Stomach (tissue), 9 donors: ENCODE results near the gene BPIFA1. TPM values are rescaled to one million over a fixed set of nuclear protein-coding genes. Genes with fewer than 3 reads are reported as not detected.

ENCODE experiments used
- DNase-seq, 2 donors: peaks; one replicate each; pipeline versions ENCODE4 v3.0.0 to v3.0.0-alpha.2; 2013 to 2019
- H3K27ac ChIP-seq, 5 donors: fragments of 200-600 bp in 4 of 5; sonication (generic) in 4 of 5; one replicate each; pipeline ENCODE4 v1.5.1; 2013 to 2019; ENCODE audit warnings: mild to moderate bottlenecking in 1 of 5, moderate library complexity in 1 of 5
- H3K27me3 ChIP-seq, 3 donors: fragments of 200-600 bp; sonication (generic); one replicate each; pipeline ENCODE4 v1.5.1; 2017 to 2019; ENCODE audit warnings: mixed run types in 1 of 3
- H3K36me3 ChIP-seq, 4 donors: fragments of 200-600 bp; sonication (generic); 1 replicate in 3 of 4; 2 replicates in 1 of 4; pipeline ENCODE4 v1.5.1; 2016 to 2019
- H3K4me1 ChIP-seq, 4 donors: fragments of 200-600 bp; sonication (generic); one replicate each; pipeline ENCODE4 v1.5.1; 2016 to 2019
- H3K4me3 ChIP-seq, 4 donors: fragments of 200-600 bp; sonication (generic) in 3 of 4; one replicate each; pipeline ENCODE4 v1.5.1; 2016 to 2019; ENCODE audit warnings: mild to moderate bottlenecking in 1 of 4
- H3K9me3 ChIP-seq, 4 donors: fragments of 200-600 bp; sonication (generic); one replicate each; pipeline ENCODE4 v1.5.1; 2016 to 2019
- EP300 ChIP-seq: sonication (generic); formaldehyde crosslinking; IDR thresholded peaks from one replicate; pipeline ENCODE4 v1.6.1; 2017; ENCODE audit warnings: antibody characterized with exemption
- POLR2A ChIP-seq, 4 donors: fragments of 450-650 bp; IDR thresholded peaks; one replicate each; pipeline ENCODE4 v1.6.1; 2016; ENCODE audit warnings: antibody characterized with exemption in 4 of 4, control low read depth in 2 of 4, mild to moderate bottlenecking in 1 of 4, moderate library complexity in 1 of 4
- POLR2AphosphoS5 ChIP-seq, 3 donors: sonication (generic); formaldehyde crosslinking; IDR thresholded peaks; one replicate each; pipeline ENCODE4 v1.6.1; 2016; ENCODE audit warnings: antibody characterized with exemption in 3 of 3
- WGBS, 5 donors: extraction: QIAGEN DNeasy Blood & Tissue Kit in 3 of 5; methylation state at CpG; one replicate each; pipeline versions ENCODE4 v1.1.5 to v1.1.7; 2013 to 2018; 5-methylcytosine and 5-hydroxymethylcytosine counted together
- intact Hi-C: fragments of 100-400 bp; cut with DNase I; formaldehyde crosslinking; loops from one replicate; pipeline ENCODE4 v1.15.1; 2023; ENCODE audit warnings: low total_unique reads
- polyA plus RNA-seq, 3 donors: library from polyadenylated mRNA; stranded (reverse); fragments of 200-250 nt; gene quantifications; one replicate each; pipeline ENCODE4 v1.2.3, GENCODE V29; 2013
- total RNA-seq, 5 donors: library from RNA; depleted of rRNA; stranded (reverse); fragments of >200 nt; gene quantifications; one replicate each; pipeline versions ENCODE4 v1.1.0 to v1.2.3, GENCODE V29; 2014 to 2016
- TF ChIP-seq, protein P1 (sequence below), 7 experiments: fragments of 450-650 bp in 4 of 7; fragments of 200-600 bp in 3 of 7; sonication (generic) in 3 of 7; IDR thresholded peaks; one replicate each; pipeline ENCODE4 v1.5.1; 2016 to 2019; ENCODE audit warnings: antibody characterized with exemption in 7 of 7, control low read depth in 2 of 7, mild to moderate bottlenecking in 1 of 7
- donor health status: healthy with polysubstance abuse.
- donor health status: Bipolar disorder and iron deficiency.
- donor health status: healthy.

Gene BPIFA1
- total and polyA plus RNA-seq, 8 donors: 0.72 TPM; not detected in 7

DNA sequence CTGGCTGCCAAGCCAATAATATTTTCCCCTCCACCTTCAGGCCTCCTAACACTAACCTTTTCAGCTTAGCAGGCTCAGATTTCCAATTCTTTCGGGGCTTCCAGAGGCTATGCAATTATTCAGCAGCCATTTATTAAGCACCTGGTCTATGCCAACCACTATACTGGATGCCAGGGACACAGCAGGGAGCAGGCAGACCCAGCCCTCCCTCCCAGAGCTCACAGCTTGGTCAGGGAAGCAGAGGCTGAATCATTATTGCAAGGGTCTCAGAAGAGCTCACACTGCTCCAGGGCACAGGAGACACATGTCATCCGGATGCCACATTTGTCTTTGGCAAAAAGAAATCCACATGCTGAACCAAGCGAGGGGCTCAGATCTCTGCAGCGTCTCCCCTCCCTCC, 48.5 kb downstream of the BPIFA1 start:
- 78 to 88% (median 83%) methylated on average over 2 to 4 of the region's 4 CpGs for WGBS, 5 donors
- peaks cover 0 to 3% (median 0%) of the 10 kb centered on the region in 4 donors for H3K9me3 ChIP-seq
- H3K4me3 ChIP-seq: no peak overlapping the region
- H3K27me3 ChIP-seq: peaks cover 0 to 63% (median 0%) of the 10 kb centered on the region in 3 donors
- TF ChIP-seq POLR2A (IDR thresholded peaks at IDR 0.05) (no peak), POLR2AphosphoS5 (IDR thresholded peaks at IDR 0.05) (no peak)
- intact Hi-C loops: no loop called here
- no peak overlapping the region for H3K27ac ChIP-seq
- H3K4me1 ChIP-seq: peaks cover 0 to 8% (median 2%) of the 10 kb centered on the region in 4 donors
- DNase-seq: no peak
- H3K36me3 ChIP-seq: peaks cover 0 to 4% (median 0%) of the 10 kb centered on the region in 4 donors

DNA sequence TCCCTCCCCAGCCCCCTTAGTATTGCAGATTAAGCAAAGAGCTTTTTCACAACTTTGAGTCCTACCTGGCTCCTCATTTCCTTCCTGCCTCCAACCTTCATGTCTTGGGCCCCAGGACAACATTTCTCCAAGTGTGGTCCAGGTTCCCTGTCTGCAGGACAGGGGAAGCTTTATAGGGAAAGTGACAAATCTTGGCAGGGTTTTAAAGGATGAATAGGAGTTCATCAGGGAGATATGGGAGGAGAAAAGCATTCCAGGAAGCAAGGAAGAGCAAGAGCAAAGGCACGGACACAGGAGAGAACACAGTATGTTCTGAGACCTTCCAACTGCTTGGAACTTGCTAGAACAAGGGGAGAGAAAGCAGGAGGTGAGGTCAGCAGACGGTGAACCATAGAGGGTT, 49.1 kb downstream of the BPIFA1 start:
- TF ChIP-seq POLR2AphosphoS5 (IDR thresholded peaks at IDR 0.05) (no peak), EP300 (no peak), POLR2A (IDR thresholded peaks at IDR 0.05) (no peak)
- TF ChIP-seq, protein P1, sequence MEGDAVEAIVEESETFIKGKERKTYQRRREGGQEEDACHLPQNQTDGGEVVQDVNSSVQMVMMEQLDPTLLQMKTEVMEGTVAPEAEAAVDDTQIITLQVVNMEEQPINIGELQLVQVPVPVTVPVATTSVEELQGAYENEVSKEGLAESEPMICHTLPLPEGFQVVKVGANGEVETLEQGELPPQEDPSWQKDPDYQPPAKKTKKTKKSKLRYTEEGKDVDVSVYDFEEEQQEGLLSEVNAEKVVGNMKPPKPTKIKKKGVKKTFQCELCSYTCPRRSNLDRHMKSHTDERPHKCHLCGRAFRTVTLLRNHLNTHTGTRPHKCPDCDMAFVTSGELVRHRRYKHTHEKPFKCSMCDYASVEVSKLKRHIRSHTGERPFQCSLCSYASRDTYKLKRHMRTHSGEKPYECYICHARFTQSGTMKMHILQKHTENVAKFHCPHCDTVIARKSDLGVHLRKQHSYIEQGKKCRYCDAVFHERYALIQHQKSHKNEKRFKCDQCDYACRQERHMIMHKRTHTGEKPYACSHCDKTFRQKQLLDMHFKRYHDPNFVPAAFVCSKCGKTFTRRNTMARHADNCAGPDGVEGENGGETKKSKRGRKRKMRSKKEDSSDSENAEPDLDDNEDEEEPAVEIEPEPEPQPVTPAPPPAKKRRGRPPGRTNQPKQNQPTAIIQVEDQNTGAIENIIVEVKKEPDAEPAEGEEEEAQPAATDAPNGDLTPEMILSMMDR (IDR thresholded peaks at IDR 0.05): no peak
- Histone ChIP-seq H3K27me3 (peaks cover 0 to 56% (median 0%) of the 10 kb centered on the region in 3 donors), H3K9me3 (peaks cover 0 to 3% (median 0%) of the 10 kb centered on the region in 4 donors), H3K27ac (no peak overlapping the region), H3K4me1 (peaks cover 0 to 5% (median 1%) of the 10 kb centered on the region in 4 donors), H3K4me3 (no peak overlapping the region), H3K36me3 (peaks cover 0 to 4% (median 0%) of the 10 kb centered on the region in 4 donors)
- DNase-seq: no peak
- intact Hi-C loops: no loop called here
- 67 to 82% (median 71%) methylated on average over 2 of the region's 2 CpGs for WGBS, 5 donors

DNA sequence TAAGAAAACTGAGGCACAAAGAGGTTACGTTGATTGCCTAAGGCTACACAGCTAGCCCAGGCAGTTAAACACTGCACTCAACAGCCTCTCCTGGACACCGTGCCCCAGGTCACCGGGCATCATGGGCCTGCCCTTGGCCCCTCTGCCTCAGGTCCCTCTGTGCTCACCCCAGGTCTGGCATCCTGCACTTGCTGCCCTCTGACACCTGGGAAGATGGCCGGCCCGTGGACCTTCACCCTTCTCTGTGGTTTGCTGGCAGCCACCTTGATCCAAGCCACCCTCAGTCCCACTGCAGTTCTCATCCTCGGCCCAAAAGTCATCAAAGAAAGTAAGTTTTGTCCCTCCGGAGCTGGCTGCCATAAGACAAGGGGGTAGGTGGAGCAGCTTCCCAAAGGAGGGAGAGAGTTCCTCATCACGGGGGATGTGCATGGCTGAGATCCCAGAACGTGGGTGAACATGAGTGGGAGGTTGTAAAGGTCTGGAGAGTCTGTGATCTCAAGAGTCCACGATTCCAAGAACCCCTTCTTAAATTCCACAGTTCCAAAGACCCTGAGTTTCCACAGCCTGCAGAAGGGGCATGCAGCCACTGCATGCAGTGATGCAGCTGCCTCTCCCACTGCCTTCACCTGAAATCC, 50.2 kb downstream of the BPIFA1 start:
- Histone ChIP-seq H3K36me3 (peaks cover 0 to 4% (median 0%) of the 10 kb centered on the region in 4 donors), H3K27me3 (peaks cover 0 to 48% (median 0%) of the 10 kb centered on the region in 3 donors), H3K9me3 (peaks cover 0 to 3% (median 0%) of the 10 kb centered on the region in 4 donors), H3K4me3 (no peak overlapping the region), H3K27ac (no peak overlapping the region), H3K4me1 (peaks cover 0 to 5% (median 0%) of the 10 kb centered on the region in 4 donors)
- no peak for TF ChIP-seq EP300
- TF ChIP-seq POLR2A (IDR thresholded peaks at IDR 0.05): no peak
- no peak for TF ChIP-seq POLR2AphosphoS5 (IDR thresholded peaks at IDR 0.05)
- TF ChIP-seq, protein P1 (IDR thresholded peaks at IDR 0.05): no peak
- 68 to 84% (median 80%) methylated on average over 9 to 10 of the region's 10 CpGs for WGBS, 5 donors
- no peak for DNase-seq
- intact Hi-C loops: no loop called here

DNA sequence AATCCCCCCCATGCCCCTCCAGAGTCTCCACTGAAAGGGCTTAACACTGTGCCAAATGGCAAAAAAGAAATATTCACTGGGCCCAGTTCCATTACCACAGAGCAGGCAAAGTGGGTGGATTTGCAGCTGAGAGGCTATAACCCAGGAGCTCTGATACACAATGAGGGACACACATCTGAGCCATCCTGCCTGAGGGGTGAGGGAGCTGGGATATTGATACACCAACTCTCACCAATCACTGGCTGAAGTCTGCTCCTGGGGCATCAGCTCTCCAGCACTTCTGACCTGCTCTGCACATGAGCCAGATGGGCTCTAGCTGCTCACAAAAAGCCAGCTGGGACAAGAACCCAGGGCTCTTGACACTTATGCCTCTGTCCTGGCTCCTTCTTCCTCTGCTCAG, 52.1 kb downstream of the BPIFA1 start:
- Histone ChIP-seq H3K36me3 (peaks cover 0 to 4% (median 0%) of the 10 kb centered on the region in 4 donors), H3K4me3 (no peak overlapping the region), H3K27me3 (peaks cover 0 to 44% (median 0%) of the 10 kb centered on the region in 3 donors), H3K27ac (no peak overlapping the region), H3K9me3 (peaks cover 0 to 3% (median 0%) of the 10 kb centered on the region in 4 donors), H3K4me1 (peaks cover 0 to 5% (median 0%) of the 10 kb centered on the region in 4 donors)
- TF ChIP-seq EP300: no peak
- no peak for DNase-seq
- intact Hi-C loops: no loop called here

DNA sequence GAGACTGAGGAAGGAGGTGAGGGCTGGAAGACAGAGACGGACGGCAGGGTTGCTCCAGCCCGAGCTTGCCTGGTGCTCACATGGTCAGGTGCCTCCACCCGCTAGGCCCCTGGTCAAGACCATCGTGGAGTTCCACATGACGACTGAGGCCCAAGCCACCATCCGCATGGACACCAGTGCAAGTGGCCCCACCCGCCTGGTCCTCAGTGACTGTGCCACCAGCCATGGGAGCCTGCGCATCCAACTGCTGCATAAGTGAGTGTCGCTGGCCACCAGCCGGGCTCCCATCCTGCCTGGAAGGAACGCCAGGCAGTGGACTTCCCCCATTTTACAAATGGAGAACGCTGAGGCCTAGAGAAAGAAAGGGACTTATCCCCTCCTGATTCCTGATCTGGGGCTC, 55.1 kb downstream of the BPIFA1 start:
- Histone ChIP-seq H3K36me3 (peaks cover 0 to 4% (median 0%) of the 10 kb centered on the region in 4 donors), H3K4me3 (no peak overlapping the region), H3K9me3 (peaks cover 0 to 3% (median 0%) of the 10 kb centered on the region in 4 donors), H3K4me1 (no peaks in the 10 kb centered on the region), H3K27ac (no peak overlapping the region), H3K27me3 (peaks cover 0 to 31% (median 0%) of the 10 kb centered on the region in 3 donors)
- WGBS, 5 donors: 93 to 96% (median 95%) methylated on average over 13 of the region's 13 CpGs
- no peak for DNase-seq
- intact Hi-C loops: no loop called here
- TF ChIP-seq POLR2AphosphoS5 (IDR thresholded peaks at IDR 0.05): no peak
- no peak for TF ChIP-seq POLR2A (IDR thresholded peaks at IDR 0.05)
- no peak for TF ChIP-seq EP300
- TF ChIP-seq, protein P1 (IDR thresholded peaks at IDR 0.05): no peak
